ENCODE data around the gene POC1B. TPM values are rescaled to one million over a fixed set of nuclear protein-coding genes. Genes with fewer than 3 reads are reported as not detected.
"Not testable (repeated sequence)": the region's sequence is repeated elsewhere in the genome, so short reads cannot be mapped to it uniquely, and the experiment has no call there.

POC1B gene
- total and polyA plus RNA-seq, 12 donors = 3.3 to 18.5 (median 11.8) TPM

- Histone ChIP-seq H3K9me3 (replicated peaks in 1 of 3) (no peaks in the 10 kb centered on the region), H3K4me1 (replicated peaks in 1 of 2) (peaks cover 0 to 8% of the 10 kb centered on the region in 2 donors), H3K27me3 (no peaks in the 10 kb centered on the region), H3K36me3 (replicated peaks in 1 of 2) (no peaks in the 10 kb centered on the region), H3K4me3 (peak overlapping the region in 1 of 4 donors; percentile 21), H3K27ac (peak overlapping the region in 2 of 5 donors; percentile 46 to 75)
- 49 to 60% (median 56%) methylated on average over 4 of the region's 4 CpGs for WGBS, 4 donors
- TF ChIP-seq CTCF (IDR thresholded peaks at IDR 0.05) (no peak), POLR2A (IDR thresholded peaks at IDR 0.05) (no peak)
- intact Hi-C loops (cut with DNase I) = loop anchor here (5.0 kb wide), 2 partner anchors 414 to 444 kb away; no protein-coding TSS in a partner anchor
- DNase-seq = peak in 1 of 7 donors; percentile 20
These were observed 64.7 kb downstream of the POC1B start for GRCh38 chr12:89461190-89461589.

GRCh38 chr12:89459279-89459678 lies 66.6 kb downstream of the POC1B start:
- not testable (repeated sequence) for H3K4me1 ChIP-seq (replicated peaks in 1 of 2); H3K9me3 ChIP-seq (replicated peaks in 1 of 3); H3K36me3 ChIP-seq (replicated peaks in 1 of 2); H3K27me3 ChIP-seq; H3K27ac ChIP-seq; H3K4me3 ChIP-seq; DNase-seq
- intact Hi-C loops (cut with DNase I) = loop anchor here in 1 of 2 donors (10.0 kb wide), 1 partner anchor 94 kb away; no protein-coding TSS in a partner anchor
- peak in 2 of 6 experiments; percentile 12 to 23 for TF ChIP-seq CTCF (IDR thresholded peaks at IDR 0.05)
- 48 to 59% (median 57%) methylated on average over 3 to 4 of the region's 4 CpGs for WGBS, 4 donors

- Histone ChIP-seq H3K9me3 (replicated peaks in 1 of 3) (no peaks in the 10 kb centered on the region), H3K27me3 (no peaks in the 10 kb centered on the region), H3K4me3 (no peak overlapping the region), H3K4me1 (replicated peaks in 1 of 2) (peaks cover 0 to 26% of the 10 kb centered on the region in 2 donors), H3K36me3 (replicated peaks in 1 of 2) (no peaks in the 10 kb centered on the region), H3K27ac (no peak overlapping the region)
- WGBS, 4 donors = 76 to 83% (median 78%) methylated on average over 1 of the region's 1 CpG
- no peak for DNase-seq
- intact Hi-C loops (cut with DNase I) = loop anchor here in 1 of 2 donors (10.0 kb wide), 1 partner anchor 92 kb away; no protein-coding TSS in a partner anchor
- TF ChIP-seq CTCF (IDR thresholded peaks at IDR 0.05) = no peak
- TF ChIP-seq POLR2A (IDR thresholded peaks at IDR 0.05) = no peak
These were observed 69.3 kb downstream of the POC1B start for GRCh38 chr12:89456565-89456964.

GRCh38 chr12:89454080-89454848 lies 71.6 kb downstream of the POC1B start:
- TF ChIP-seq CTCF (IDR thresholded peaks at IDR 0.05) = no peak
- TF ChIP-seq POLR2A (IDR thresholded peaks at IDR 0.05) = no peak
- no peaks in the 10 kb centered on the region for H3K27me3 ChIP-seq
- intact Hi-C loops (cut with DNase I) = loop anchor here in 1 of 2 donors (10.0 kb wide), 1 partner anchor 89 kb away; no protein-coding TSS in a partner anchor
- H3K4me1 ChIP-seq (replicated peaks in 1 of 2) = peaks cover 0 to 38% of the 10 kb centered on the region in 2 donors
- no peak overlapping the region for H3K4me3 ChIP-seq
- H3K9me3 ChIP-seq (replicated peaks in 1 of 3) = no peaks in the 10 kb centered on the region
- WGBS, 4 donors = 54 to 65% (median 60%) methylated on average over 7 of the region's 7 CpGs
- peak in 1 of 7 donors; percentile 4 for DNase-seq
- H3K36me3 ChIP-seq (replicated peaks in 1 of 2) = no peaks in the 10 kb centered on the region
- H3K27ac ChIP-seq = peak overlapping the region in 1 of 5 donors; percentile 52
